HepG2 (cell line): ENCODE data around the gene SRSF8. TPM values are rescaled to one million over a fixed set of nuclear protein-coding genes. Genes with fewer than 3 reads are reported as not detected.

Source experiments
- ATAC-seq: fragments of 200-7000 bp; cut with Tn5 transposase; 3 replicates; pipeline ENCODE4 v1.9.1; 2020; ENCODE audit warnings: mild to moderate bottlenecking, moderate library complexity
- BruUV-seq: library from RNA; stranded (reverse); fragments of 400-500 nt; replicated peaks from 2 replicates; lab custom pipeline; 2021; lab: Mats Ljungman, UMichigan
- CTCF ChIA-PET: fragments of 300-600 bp; formaldehyde crosslinking; extraction: SDS; loops from one replicate; lab custom pipeline; 2021; ENCODE audit warnings: low total read pairs, inconsistent platforms, low intra/inter-chr PET ratio; lab: Yijun Ruan, JAX
- POLR2A ChIA-PET: fragments of 350-600 bp; sonication (Branson Sonifier 250); formaldehyde crosslinking; loops from one replicate; lab custom pipeline; 2020; ENCODE audit warnings: antibody characterized with exemption, inconsistent platforms; lab: Yijun Ruan, JAX
- DNase-seq: peaks from one replicate; pipeline ENCODE4 v3.0.0-alpha.2; 2015; ENCODE audit warnings: low spot score
- FAIRE-seq: peaks from 3 replicates; lab custom pipeline; 2011; peaks lifted over from hg19 to GRCh38; lab: Jason Lieb, UNC
- H2AFZ ChIP-seq: one replicate; pipeline ENCODE4 v1.6.1; 2011; ENCODE audit warnings: low read length, inconsistent platforms
- H3K27ac ChIP-seq: fragments of 300-600 bp; 3 replicates; pipeline ENCODE4 v1.8.0; 2011; ENCODE audit warnings: mixed run types, mild to moderate bottlenecking, mixed read lengths, low read length, inconsistent platforms; ENCODE audit not compliant: insufficient read depth; ENCODE audit errors: extremely low read length
- H3K27me3 ChIP-seq, 2 experiments: fragments of 200-600 bp in 1 of 2; 2 replicates in 1 of 2; 3 replicates in 1 of 2; pipeline versions ENCODE4 v1.6.0 to v1.8.0; 2011; ENCODE audit warnings: low read length in 2 of 2, mild to moderate bottlenecking in 2 of 2, moderate library complexity in 2 of 2, inconsistent platforms in 1 of 2; ENCODE audit not compliant: insufficient read depth in 2 of 2, control insufficient read depth in 1 of 2
- H3K36me3 ChIP-seq, 2 experiments: fragments of 200-600 bp in 1 of 2; replicated peaks in 1 of 2; 2 replicates in 1 of 2; 3 replicates in 1 of 2; pipeline versions ENCODE4 v1.5.1 to v1.8.0; 2011; ENCODE audit warnings: low read length in 2 of 2, inconsistent platforms in 1 of 2; ENCODE audit not compliant: insufficient read depth in 2 of 2, control insufficient read depth in 1 of 2
- H3K4me1 ChIP-seq: 2 replicates; pipeline ENCODE4 v1.5.1; 2012; ENCODE audit warnings: low read length, inconsistent platforms; ENCODE audit not compliant: insufficient read depth
- H3K4me2 ChIP-seq: 2 replicates; pipeline ENCODE4 v1.6.0; 2011; ENCODE audit warnings: low read depth, low read length, inconsistent platforms
- H3K4me3 ChIP-seq, 3 experiments: fragments of 200-600 bp in 1 of 3; sonication (generic), shearing (Covaris generic) in 1 of 3; replicated peaks in 1 of 3; 2 replicates each; pipeline ENCODE4 v1.5.1; 2011 to 2016; ENCODE audit warnings: low read length in 3 of 3, inconsistent platforms in 2 of 3, low read depth in 2 of 3, mild to moderate bottlenecking in 2 of 3, control low read depth in 1 of 3, mixed read lengths in 1 of 3; ENCODE audit not compliant: insufficient read depth in 1 of 3
- H3K79me2 ChIP-seq: one replicate; pipeline ENCODE4 v1.6.1; 2011; ENCODE audit warnings: low read length, inconsistent platforms; ENCODE audit not compliant: insufficient read depth
- H3K9ac ChIP-seq: 2 replicates; pipeline ENCODE4 v1.6.0; 2011; ENCODE audit warnings: mild to moderate bottlenecking, low read depth, low read length, inconsistent platforms; ENCODE audit not compliant: insufficient read depth
- H3K9me3 ChIP-seq: 2 replicates; pipeline ENCODE4 v1.5.1; 2012; ENCODE audit warnings: mild to moderate bottlenecking, low read length
- H4K20me1 ChIP-seq: 2 replicates; pipeline ENCODE4 v1.6.0; 2011; ENCODE audit warnings: inconsistent platforms, mild to moderate bottlenecking, low read length, moderate library complexity; ENCODE audit not compliant: insufficient read depth
- CEBPB ChIP-seq: IDR thresholded peaks from 2 replicates; pipeline ENCODE4 v1.6.1; 2011; ENCODE audit warnings: low read depth, low read length, improper control_type of control experiment, borderline replicate concordance
- ZNF136 ChIP-seq: sonication (generic); formaldehyde crosslinking; IDR thresholded peaks from 2 replicates; pipeline ENCODE4 v1.8.1; 2022; ENCODE audit warnings: low read depth, mild to moderate bottlenecking, moderate library complexity, missing genetic modification reagents
- ZNF703 ChIP-seq: sonication (generic); formaldehyde crosslinking; IDR thresholded peaks from 2 replicates; pipeline ENCODE4 v1.5.1; 2020; ENCODE audit warnings: missing genetic modification reagents, mild to moderate bottlenecking, moderate library complexity, borderline replicate concordance
- ZNF839 ChIP-seq: sonication (generic); formaldehyde crosslinking; IDR thresholded peaks from 2 replicates; pipeline ENCODE4 v1.4.0; 2020; ENCODE audit warnings: missing genetic modification reagents, mild to moderate bottlenecking, borderline replicate concordance
- WGBS: methylation state at CpG from one replicate; pipeline ENCODE4 v1.1.6; 2017; ENCODE audit warnings: low lambda C conversion rate; 5-methylcytosine and 5-hydroxymethylcytosine counted together
- in situ Hi-C: cut with HindIII; loops from 2 replicates; pipeline ENCODE4 v1.10.0; 2017; ENCODE audit warnings: low pct_unique_long_range_greater_than_20kb; ENCODE audit not compliant: extremely low pct_ligation_motif_present
- intact Hi-C: fragments of 100-400 bp; cut with micrococcal nuclease; formaldehyde crosslinking; loops from one replicate; pipeline ENCODE4 v1.10.0; 2022; ENCODE audit not compliant: unreplicated experiment
- polyA plus RNA-seq, 8 experiments: library from polyadenylated mRNA; depleted of rRNA in 3 of 8; stranded (reverse) in 7 of 8; unstranded in 1 of 8; fragments of >200 nt; fragmentation: Illumina TruSeq in 4 of 8; extraction: Trizol in 4 of 8; gene quantifications; 2 replicates each; pipeline versions ENCODE4 v1.2.1 to v1.2.3, GENCODE V29; 2011 to 2016; ENCODE audit warnings: low read depth in 4 of 8, missing spikeins in 1 of 8, mixed read lengths in 1 of 8; ENCODE audit not compliant: insufficient read depth in 1 of 8
- total RNA-seq, 5 experiments: library from RNA; depleted of rRNA; stranded (reverse); fragments of >200 nt; fragmentation: Illumina TruSeq; extraction: Trizol; gene quantifications; 2 replicates each; pipeline ENCODE4 v1.2.3, GENCODE V29; 2016; ENCODE audit warnings: low read depth in 1 of 5
- TF ChIP-seq, protein P1 (sequence below): sonication (generic); formaldehyde crosslinking; IDR thresholded peaks from 2 replicates; pipeline ENCODE4 v1.4.0; 2020; ENCODE audit warnings: missing genetic modification reagents
- TF ChIP-seq, protein P2 (sequence below): sonication (generic); formaldehyde crosslinking; IDR thresholded peaks from 2 replicates; pipeline ENCODE4 v1.8.0; 2022; ENCODE audit warnings: missing genetic modification reagents, mild to moderate bottlenecking, inconsistent platforms, borderline replicate concordance
- TF ChIP-seq, protein P3 (sequence below): IDR thresholded peaks from 2 replicates; pipeline ENCODE4 v1.6.1; 2016; ENCODE audit warnings: low read depth, borderline replicate concordance
- TF ChIP-seq, protein P4 (sequence below): sonication (generic); formaldehyde crosslinking; IDR thresholded peaks from 2 replicates; pipeline ENCODE4 v1.5.0; 2020; ENCODE audit warnings: mild to moderate bottlenecking, missing genetic modification reagents

Gene SRSF8
- total and polyA plus RNA-seq, 2 of the 13 experiments (the other 11 are each of a cell fraction or from before 2014, with no cell fraction given): 21.8 to 25.8 TPM

DNA sequence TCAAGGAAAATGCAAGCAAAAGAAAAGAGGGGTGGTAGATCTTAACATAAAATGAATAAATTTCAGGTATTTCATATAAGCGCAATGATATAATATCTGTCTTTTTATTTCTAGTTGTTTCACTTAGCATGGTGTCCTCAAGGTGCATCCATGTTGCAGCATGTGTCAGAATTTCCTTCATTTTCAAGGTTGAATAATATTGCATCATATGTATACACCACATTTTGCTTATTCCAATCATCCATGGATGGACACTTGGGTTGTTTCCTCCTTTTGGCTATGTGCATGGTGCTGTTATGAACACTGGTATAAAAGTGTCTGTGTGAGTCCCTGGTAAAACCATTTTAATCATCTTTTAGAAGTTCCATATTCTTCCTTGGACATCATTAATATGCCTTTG is 24.5 kb upstream of the SRSF8 start:
- in situ Hi-C loops: no loop called here
- no peak overlapping the region for H3K9ac ChIP-seq
- no peak for FAIRE-seq
- BruUV-seq: no TSS peak
- no peaks in the 10 kb centered on the region for H3K4me1 ChIP-seq
- no peak overlapping the region for H3K4me2 ChIP-seq
- H3K27ac ChIP-seq: no peak overlapping the region
- DNase-seq: no peak
- H3K36me3 ChIP-seq: no peaks in the 10 kb centered on the region
- no peak overlapping the region for H2AFZ ChIP-seq
- ChIA-PET POLR2A (no interaction called here), CTCF (no interaction called here)
- H3K27me3 ChIP-seq: peaks cover 0 to 4% of the 10 kb centered on the region in 2 experiments; a peak in 1 of 5 replicates
- TF ChIP-seq, protein P1, sequence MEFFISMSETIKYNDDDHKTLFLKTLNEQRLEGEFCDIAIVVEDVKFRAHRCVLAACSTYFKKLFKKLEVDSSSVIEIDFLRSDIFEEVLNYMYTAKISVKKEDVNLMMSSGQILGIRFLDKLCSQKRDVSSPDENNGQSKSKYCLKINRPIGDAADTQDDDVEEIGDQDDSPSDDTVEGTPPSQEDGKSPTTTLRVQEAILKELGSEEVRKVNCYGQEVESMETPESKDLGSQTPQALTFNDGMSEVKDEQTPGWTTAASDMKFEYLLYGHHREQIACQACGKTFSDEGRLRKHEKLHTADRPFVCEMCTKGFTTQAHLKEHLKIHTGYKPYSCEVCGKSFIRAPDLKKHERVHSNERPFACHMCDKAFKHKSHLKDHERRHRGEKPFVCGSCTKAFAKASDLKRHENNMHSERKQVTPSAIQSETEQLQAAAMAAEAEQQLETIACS (CRISPR knock-in tag): no peak
- TF ChIP-seq CEBPB: peak; percentile 42; the same call in 1 of the 2 replicates
- TF ChIP-seq, all 625 proteins: peak for 1
- intact Hi-C loops: no loop called here
- no peak for ATAC-seq
- Histone ChIP-seq H3K79me2 (no peaks in the 10 kb centered on the region), H3K4me3 (no peak overlapping the region), H3K9me3 (no peaks in the 10 kb centered on the region), H4K20me1 (no peaks in the 10 kb centered on the region)
- WGBS: 97% methylated on average over 1 of the region's 1 CpG

DNA sequence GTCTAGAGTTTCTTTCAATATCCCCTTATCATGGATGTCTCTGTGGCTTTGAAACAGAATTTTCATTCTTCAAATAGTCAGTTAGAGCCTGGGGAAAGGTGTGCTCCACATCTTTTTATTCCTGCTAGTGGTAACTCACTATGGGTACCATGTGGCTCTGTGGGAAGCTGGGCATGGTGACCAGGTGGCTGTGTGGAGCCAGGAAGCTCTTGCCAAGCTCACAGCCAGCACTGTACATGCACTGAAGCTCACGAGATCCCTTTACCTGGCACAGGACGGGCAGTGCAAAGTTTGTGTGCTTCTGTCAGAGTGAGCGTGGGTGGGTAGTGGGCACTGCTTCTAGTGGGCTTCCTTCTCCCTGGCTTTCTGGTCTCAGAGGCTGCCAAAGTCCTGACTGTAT is 23.8 kb upstream of the SRSF8 start:
- Histone ChIP-seq H3K9ac (no peak overlapping the region), H2AFZ (no peak overlapping the region), H4K20me1 (no peaks in the 10 kb centered on the region), H3K27ac (no peak overlapping the region), H3K4me2 (no peak overlapping the region), H3K4me3 (no peak overlapping the region), H3K27me3 (peaks cover 0 to 4% of the 10 kb centered on the region in 2 experiments; a peak in 1 of 5 replicates), H3K4me1 (no peaks in the 10 kb centered on the region), H3K9me3 (no peaks in the 10 kb centered on the region), H3K79me2 (no peaks in the 10 kb centered on the region), H3K36me3 (no peaks in the 10 kb centered on the region)
- BruUV-seq: no TSS peak
- no peak for DNase-seq
- ATAC-seq: no peak
- FAIRE-seq: no peak
- WGBS: 13% methylated on average over 3 of the region's 3 CpGs
- POLR2A ChIA-PET: no interaction called here
- CTCF ChIA-PET: no interaction called here
- intact Hi-C loops (no loop called here), in situ Hi-C loops (no loop called here)
- TF ChIP-seq, protein P2, sequence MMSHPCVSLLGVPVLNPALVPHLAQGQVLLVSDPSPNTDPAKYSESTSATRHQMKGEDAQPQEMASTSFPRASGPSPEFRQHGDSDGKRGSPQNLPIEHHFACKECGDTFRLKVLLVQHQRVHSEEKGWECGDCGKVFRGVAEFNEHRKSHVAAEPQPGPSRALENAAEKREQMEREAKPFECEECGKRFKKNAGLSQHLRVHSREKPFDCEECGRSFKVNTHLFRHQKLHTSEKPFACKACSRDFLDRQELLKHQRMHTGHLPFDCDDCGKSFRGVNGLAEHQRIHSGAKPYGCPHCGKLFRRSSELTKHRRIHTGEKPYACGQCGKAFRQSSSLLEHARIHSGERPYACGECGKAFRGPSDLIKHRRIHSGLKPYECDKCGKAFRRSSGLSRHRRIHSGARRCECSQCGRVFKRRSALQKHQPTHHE: no peak
- no peak for TF ChIP-seq ZNF703 (CRISPR knock-in tag)
- TF ChIP-seq, protein P3, sequence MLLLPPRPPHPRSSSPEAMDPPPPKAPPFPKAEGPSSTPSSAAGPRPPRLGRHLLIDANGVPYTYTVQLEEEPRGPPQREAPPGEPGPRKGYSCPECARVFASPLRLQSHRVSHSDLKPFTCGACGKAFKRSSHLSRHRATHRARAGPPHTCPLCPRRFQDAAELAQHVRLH (CRISPR knock-in tag): no peak
- no peak for TF ChIP-seq ZNF839 (CRISPR knock-in tag)
- TF ChIP-seq, protein P4, sequence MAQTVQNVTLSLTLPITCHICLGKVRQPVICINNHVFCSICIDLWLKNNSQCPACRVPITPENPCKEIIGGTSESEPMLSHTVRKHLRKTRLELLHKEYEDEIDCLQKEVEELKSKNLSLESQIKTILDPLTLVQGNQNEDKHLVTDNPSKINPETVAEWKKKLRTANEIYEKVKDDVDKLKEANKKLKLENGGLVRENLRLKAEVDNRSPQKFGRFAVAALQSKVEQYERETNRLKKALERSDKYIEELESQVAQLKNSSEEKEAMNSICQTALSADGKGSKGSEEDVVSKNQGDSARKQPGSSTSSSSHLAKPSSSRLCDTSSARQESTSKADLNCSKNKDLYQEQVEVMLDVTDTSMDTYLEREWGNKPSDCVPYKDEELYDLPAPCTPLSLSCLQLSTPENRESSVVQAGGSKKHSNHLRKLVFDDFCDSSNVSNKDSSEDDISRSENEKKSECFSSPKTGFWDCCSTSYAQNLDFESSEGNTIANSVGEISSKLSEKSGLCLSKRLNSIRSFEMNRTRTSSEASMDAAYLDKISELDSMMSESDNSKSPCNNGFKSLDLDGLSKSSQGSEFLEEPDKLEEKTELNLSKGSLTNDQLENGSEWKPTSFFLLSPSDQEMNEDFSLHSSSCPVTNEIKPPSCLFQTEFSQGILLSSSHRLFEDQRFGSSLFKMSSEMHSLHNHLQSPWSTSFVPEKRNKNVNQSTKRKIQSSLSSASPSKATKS: no peak
- no peak for TF ChIP-seq ZNF136 (CRISPR knock-in tag)
